Stimulated activated CD4-positive, alpha-beta T cell treated with anti-CD3 and anti-CD28 coated beads, Interleukin-12 subunit alpha, Interleukin-12 subunit beta, amount 100 ng/mL, for 24 hours (primary cell): Measurements from ENCODE around the gene CFAP52.
"Not testable (repeated sequence)": the region's sequence is repeated elsewhere in the genome, so short reads cannot be mapped to it uniquely, and the experiment has no call there.

Source experiments
- DNase-seq, 2 experiments: peaks; one replicate each; pipeline ENCODE4 v3.0.0-alpha.2; 2020; ENCODE audit warnings: low read depth in 2 of 2

Gene CFAP52

GRCh38 chr17:9576521-9577372 is at the start of gene CFAP52:
TSS of gene CFAP52 (plus strand) at chr17:9576642. CDS start at chr17:9576696, 54 bp downstream.
- DNase-seq = peak; percentile 61 to 68

- no peak for DNase-seq
These were observed 48.7 kb upstream of the CFAP52 start for GRCh38 chr17:9527788-9528187.

GRCh38 chr17:9529033-9529700 is 47.3 kb upstream of the CFAP52 start:
- DNase-seq = no peak

- no peak for DNase-seq
These were observed 45.4 kb upstream of the CFAP52 start for GRCh38 chr17:9531034-9531433.

GRCh38 chr17:9532715-9533114 is 43.7 kb upstream of the CFAP52 start:
- DNase-seq = no peak

- DNase-seq = no peak
These were observed 43.0 kb upstream of the CFAP52 start for GRCh38 chr17:9533441-9533840.

GRCh38 chr17:9536061-9536460 is 40.4 kb upstream of the CFAP52 start:
- DNase-seq = no peak

GRCh38 chr17:9537177-9537776 is 39.2 kb upstream of the CFAP52 start:
- DNase-seq = no peak

GRCh38 chr17:9538626-9539025 is 37.8 kb upstream of the CFAP52 start:
- no peak for DNase-seq

- no peak for DNase-seq
These were observed 34.7 kb upstream of the CFAP52 start for GRCh38 chr17:9541718-9542117.

GRCh38 chr17:9544221-9544620 is 32.2 kb upstream of the CFAP52 start:
- no peak for DNase-seq

GRCh38 chr17:9549215-9549614 is 27.2 kb upstream of the CFAP52 start:
- DNase-seq = no peak

GRCh38 chr17:9553181-9553580 is 23.3 kb upstream of the CFAP52 start:
- no peak for DNase-seq

GRCh38 chr17:9553596-9553995 is 22.8 kb upstream of the CFAP52 start:
- no peak for DNase-seq

GRCh38 chr17:9554715-9555114 is 21.7 kb upstream of the CFAP52 start:
- peak in 1 of 2 experiments; percentile 39 for DNase-seq

- no peak for DNase-seq
These were observed 19.2 kb upstream of the CFAP52 start for GRCh38 chr17:9557161-9557755.

- DNase-seq = no peak
These were observed 18.6 kb upstream of the CFAP52 start for GRCh38 chr17:9557857-9558256.

GRCh38 chr17:9564104-9564503 is 12.3 kb upstream of the CFAP52 start:
- DNase-seq = no peak

GRCh38 chr17:9566067-9566466 is 10.4 kb upstream of the CFAP52 start:
- DNase-seq = no peak

- DNase-seq = not testable (repeated sequence)
These were observed 9.7 kb upstream of the CFAP52 start for GRCh38 chr17:9566739-9567138.

GRCh38 chr17:9568004-9568403 is 8.4 kb upstream of the CFAP52 start:
- no peak for DNase-seq

GRCh38 chr17:9568957-9569588 is 7.4 kb upstream of the CFAP52 start:
- no peak for DNase-seq
